Fibroblast of pulmonary artery (primary cell): ENCODE results near the gene SORD.
"Not testable (repeated sequence)": the region's sequence is repeated elsewhere in the genome, so short reads cannot be mapped to it uniquely, and the experiment has no call there.

Experiments used
- DNase-seq: peaks from one replicate; pipeline ENCODE4 v3.0.0-alpha.2; 2010; ENCODE audit warnings: low read depth
- H3K4me3 ChIP-seq: replicated peaks from 2 replicates; pipeline ENCODE4 v1.5.1; 2011; ENCODE audit warnings: low read depth, mild to moderate bottlenecking, control low read depth, low read length, moderate library complexity
- CTCF ChIP-seq: IDR thresholded peaks from 2 replicates; pipeline ENCODE4 v1.5.1; 2011; ENCODE audit warnings: mild to moderate bottlenecking, control low read depth, low read length, inconsistent platforms; ENCODE audit errors: missing control alignments

SORD gene

GRCh38 chr15:45009046-45009445 is 13.9 kb upstream of the SORD start:
- H3K4me3 ChIP-seq, result no peak overlapping the region
- no peak for TF ChIP-seq CTCF
- DNase-seq, result no peak

GRCh38 chr15:45015114-45015513 is 7.9 kb upstream of the SORD start:
- not testable (repeated sequence) for H3K4me3 ChIP-seq, DNase-seq

GRCh38 chr15:45020222-45020900 is 2.6 kb upstream of the SORD start:
- not testable (repeated sequence) for H3K4me3 ChIP-seq, DNase-seq

GRCh38 chr15:45020901-45021259 is 2.1 kb upstream of the SORD start:
- H3K4me3 ChIP-seq, DNase-seq: not testable (repeated sequence)

- H3K4me3 ChIP-seq, result no peak overlapping the region
- DNase-seq, result no peak
- no peak for TF ChIP-seq CTCF
Observed at GRCh38 chr15:45021348-45021747, 1.6 kb upstream of the SORD start.

GRCh38 chr15:45023659-45024225 is 747 bp downstream of the SORD start:
- DNase-seq, result peak; percentile 9
- peak overlapping the region; percentile 78 for H3K4me3 ChIP-seq
- TF ChIP-seq CTCF, result no peak

- not testable (repeated sequence) for DNase-seq, H3K4me3 ChIP-seq
Observed at GRCh38 chr15:45024649-45025048, 1.7 kb downstream of the SORD start.

GRCh38 chr15:45025627-45026026 is 2.6 kb downstream of the SORD start:
- DNase-seq, H3K4me3 ChIP-seq: not testable (repeated sequence)

- no peak overlapping the region for H3K4me3 ChIP-seq
- no peak for TF ChIP-seq CTCF
- DNase-seq, result peak; percentile 6
Observed at GRCh38 chr15:45026651-45027190, 3.7 kb downstream of the SORD start.
